ENCODE data around the gene B3GNT8.
"Not testable (repeated sequence)": the region's sequence is repeated elsewhere in the genome, so short reads cannot be mapped to it uniquely, and the experiment has no call there.

Gene B3GNT8

GRCh38 chr19:41435936-41436673 is 8.9 kb upstream of the B3GNT8 start:
- Histone ChIP-seq H3K4me3 (no peak overlapping the region), H3K27ac (no peak overlapping the region)
- DNase-seq (ENCODE audit: low spot score): no peak
- TF ChIP-seq CTCF (IDR thresholded peaks at IDR 0.05): no peak

- not testable (repeated sequence) for H3K4me3 ChIP-seq; DNase-seq (ENCODE audit: low spot score); H3K27ac ChIP-seq
Observed at GRCh38 chr19:41435376-41435775, 8.2 kb upstream of the B3GNT8 start.

- H3K27ac ChIP-seq: no peak overlapping the region
- no peak for TF ChIP-seq CTCF (IDR thresholded peaks at IDR 0.05)
- no peak for DNase-seq (ENCODE audit: low spot score)
- H3K4me3 ChIP-seq: no peak overlapping the region
Observed at GRCh38 chr19:41434450-41434849, 7.3 kb upstream of the B3GNT8 start.

- Histone ChIP-seq H3K27ac (no peak overlapping the region), H3K4me3 (no peak overlapping the region)
- DNase-seq (ENCODE audit: low spot score): no peak
- no peak for TF ChIP-seq CTCF (IDR thresholded peaks at IDR 0.05)
Observed at GRCh38 chr19:41433171-41433570, 6.0 kb upstream of the B3GNT8 start.

GRCh38 chr19:41431426-41432386 is 4.5 kb upstream of the B3GNT8 start:
- no peak for DNase-seq (ENCODE audit: low spot score)
- no peak overlapping the region for H3K4me3 ChIP-seq
- no peak overlapping the region for H3K27ac ChIP-seq

GRCh38 chr19:41430922-41431321 is 3.7 kb upstream of the B3GNT8 start:
- H3K27ac ChIP-seq: no peak overlapping the region
- TF ChIP-seq CTCF (IDR thresholded peaks at IDR 0.05): no peak
- no peak for DNase-seq (ENCODE audit: low spot score)
- no peak overlapping the region for H3K4me3 ChIP-seq

More at GRCh38 chr19:41431426-41432386, 4.5 kb upstream of the B3GNT8 start:
- no peak for TF ChIP-seq CTCF (IDR thresholded peaks at IDR 0.05)

- peak overlapping the region; percentile 71 for H3K4me3 ChIP-seq
- peak overlapping the region; percentile 55 to 89 for H3K27ac ChIP-seq
- TF ChIP-seq CTCF (IDR thresholded peaks at IDR 0.05): no peak
- no peak for DNase-seq (ENCODE audit: low spot score)
Observed at GRCh38 chr19:41428481-41428859, 1.3 kb upstream of the B3GNT8 start.

All from coronary artery (tissue), 2 donors.